Measurements from ENCODE around the gene EXOC6B. TPM values are rescaled to one million over a fixed set of nuclear protein-coding genes. Genes with fewer than 3 reads are reported as not detected.

Gene EXOC6B
- total RNA-seq, 1 donor from 2014 or later: 24.1 TPM

GRCh38 chr2:72793798-72794440, 31.9 kb downstream of the EXOC6B start:
- no peak for DNase-seq (ENCODE audit: low read depth, low spot score)

GRCh38 chr2:72789241-72789640, 36.6 kb downstream of the EXOC6B start:
- no peak for DNase-seq (ENCODE audit: low read depth, low spot score)

GRCh38 chr2:72788756-72789155, 37.1 kb downstream of the EXOC6B start:
- DNase-seq (ENCODE audit: low read depth, low spot score): peak; percentile 27

GRCh38 chr2:72785517-72785916, 40.3 kb downstream of the EXOC6B start:
- DNase-seq (ENCODE audit: low read depth, low spot score): no peak

GRCh38 chr2:72782520-72782919, 43.3 kb downstream of the EXOC6B start:
- no peak for DNase-seq (ENCODE audit: low read depth, low spot score)

GRCh38 chr2:72781480-72781879, 44.4 kb downstream of the EXOC6B start:
- DNase-seq (ENCODE audit: low read depth, low spot score): no peak

GRCh38 chr2:72780477-72780876, 45.4 kb downstream of the EXOC6B start:
- DNase-seq (ENCODE audit: low read depth, low spot score): peak; percentile 47

GRCh38 chr2:72779495-72779894, 46.3 kb downstream of the EXOC6B start:
- DNase-seq (ENCODE audit: low read depth, low spot score): no peak

- peak; percentile 41 for DNase-seq (ENCODE audit: low read depth, low spot score)
These were observed 47.4 kb downstream of the EXOC6B start for GRCh38 chr2:72778410-72778809.

- DNase-seq (ENCODE audit: low read depth, low spot score): peak; percentile 29
These were observed 54.9 kb downstream of the EXOC6B start for GRCh38 chr2:72770879-72771461.

GRCh38 chr2:72765997-72766609, 59.7 kb downstream of the EXOC6B start:
- no peak for DNase-seq (ENCODE audit: low read depth, low spot score)

GRCh38 chr2:72762276-72762675, 63.6 kb downstream of the EXOC6B start:
- DNase-seq (ENCODE audit: low read depth, low spot score): no peak

GRCh38 chr2:72759755-72760154, 66.1 kb downstream of the EXOC6B start:
- DNase-seq (ENCODE audit: low read depth, low spot score): no peak

- peak; percentile 85 for DNase-seq (ENCODE audit: low read depth, low spot score)
These were observed 68.6 kb downstream of the EXOC6B start for GRCh38 chr2:72757177-72757775.

GRCh38 chr2:72755647-72756423, 70.0 kb downstream of the EXOC6B start:
- DNase-seq (ENCODE audit: low read depth, low spot score): no peak

GRCh38 chr2:72754628-72755320, 71.1 kb downstream of the EXOC6B start:
- DNase-seq (ENCODE audit: low read depth, low spot score): no peak

GRCh38 chr2:72750977-72751639, 74.7 kb downstream of the EXOC6B start:
- no peak for DNase-seq (ENCODE audit: low read depth, low spot score)

- no peak for DNase-seq (ENCODE audit: low read depth, low spot score)
These were observed 75.4 kb downstream of the EXOC6B start for GRCh38 chr2:72750466-72750865.

GRCh38 chr2:72747344-72747743, 78.5 kb downstream of the EXOC6B start:
- DNase-seq (ENCODE audit: low read depth, low spot score): no peak

GRCh38 chr2:72745679-72746368, 80.0 kb downstream of the EXOC6B start:
- peak; percentile 57 for DNase-seq (ENCODE audit: low read depth, low spot score)
